ENCODE measurements around the gene ASCL4.
A peak's percentile ranks its signal among the peaks of the same experiment; 100 is the strongest.

The ASCL4 gene

DNA sequence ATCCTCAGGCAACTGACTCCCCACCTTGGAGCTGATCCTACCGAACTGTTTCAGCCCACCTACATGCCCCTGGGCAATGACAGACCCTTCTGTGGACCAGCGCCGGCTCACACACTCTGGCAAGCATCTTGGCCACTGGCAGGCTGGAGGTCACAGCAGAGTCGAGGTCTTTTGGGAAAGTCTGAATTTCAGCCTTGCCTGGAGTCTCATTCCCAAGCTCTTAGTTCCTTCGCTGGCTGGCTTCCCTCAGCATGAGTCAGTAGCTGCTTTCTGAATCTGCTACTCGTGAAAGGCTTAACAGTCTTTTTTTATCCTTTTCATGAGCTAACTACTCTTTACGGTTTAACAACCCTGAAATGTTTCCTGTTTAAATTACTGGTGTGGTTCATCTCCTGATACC lies 44.5 kb downstream of the ASCL4 start:
- 63% methylated on average over 6 of the region's 7 CpGs for WGBS
- H2BK5ac ChIP-seq (ENCODE audit: low read depth, low read length, poor library complexity, severe bottlenecking): no peak overlapping the region

DNA sequence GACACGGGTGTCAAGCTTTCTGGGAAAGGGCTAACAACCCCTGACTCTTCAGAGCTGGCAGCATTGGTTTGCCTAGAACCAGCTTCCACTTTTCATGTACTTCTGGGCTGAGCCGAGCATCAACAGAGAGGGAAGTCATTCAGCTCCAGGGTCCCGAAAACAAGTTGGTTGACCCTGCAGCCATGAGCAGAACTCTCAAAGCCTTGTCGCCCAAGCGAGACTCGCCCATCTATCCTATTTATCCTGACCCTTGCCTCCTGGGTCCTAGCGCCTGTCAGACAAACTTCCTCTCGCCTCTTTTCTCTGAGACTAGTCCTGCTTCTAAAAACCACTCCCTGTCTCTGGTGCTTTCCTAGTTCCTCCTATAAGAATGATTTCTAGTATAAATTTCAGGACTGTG lies 47.9 kb downstream of the ASCL4 start:
- Histone ChIP-seq H4K91ac (ENCODE audit: low read length) (no peak overlapping the region), H2BK120ac (ENCODE audit: low read depth, low read length) (no peak overlapping the region), H3K4me1 (ENCODE audit: control insufficient read depth, insufficient read depth, low read depth, low read length) (no peaks in the 10 kb centered on the region), H3K4me2 (ENCODE audit: low read length, poor library complexity, severe bottlenecking) (no peak overlapping the region), H3K9ac (ENCODE audit: low read length) (no peak overlapping the region), H3K18ac (ENCODE audit: low read depth in 1 of 2, low read length in 2 of 2) (no peak overlapping the region), H3K4me3 (ENCODE audit: insufficient read depth in 1 of 2, low read depth in 1 of 2, low read length in 2 of 2) (no peak overlapping the region), H3K27me3 (ENCODE audit: control insufficient read depth in 1 of 2, insufficient read depth in 1 of 2, low read length in 2 of 2) (no peaks in the 10 kb centered on the region), H3K4ac (ENCODE audit: low read depth in 1 of 2, low read length in 2 of 2) (no peak overlapping the region), H3K36me3 (ENCODE audit: control insufficient read depth in 1 of 2, insufficient read depth in 2 of 2, low read depth in 1 of 2, low read length in 2 of 2) (no peaks in the 10 kb centered on the region), H3K27ac (ENCODE audit: low read length, poor library complexity, severe bottlenecking) (no peak overlapping the region), H2BK5ac (ENCODE audit: low read depth, low read length, poor library complexity, severe bottlenecking) (no peak overlapping the region), H3K23ac (ENCODE audit: low read length in 2 of 2) (no peak overlapping the region), H2AFZ (ENCODE audit: low read depth, low read length) (no peak overlapping the region), H2BK15ac (ENCODE audit: low read depth, poor library complexity, severe bottlenecking) (no peak overlapping the region), H3K9me3 (ENCODE audit: control insufficient read depth, low read length) (peaks cover 21% of the 10 kb centered on the region), H3K14ac (ENCODE audit: low read length in 2 of 2) (no peak overlapping the region), H2AK5ac (ENCODE audit: low read length, severe bottlenecking) (no peak overlapping the region), H4K8ac (ENCODE audit: low read length) (no peak overlapping the region), H3K79me1 (replicated peaks; ENCODE audit: low read length, poor library complexity, severe bottlenecking) (no peaks in the 10 kb centered on the region), H2BK12ac (ENCODE audit: low read length in 2 of 2) (no peak overlapping the region)
- no peak for DNase-seq
- 31% methylated on average over 8 of the region's 8 CpGs for WGBS

More for the DNA sequence above, 44.5 kb downstream of the ASCL4 start:
- Histone ChIP-seq H3K27me3 (ENCODE audit: control insufficient read depth in 1 of 2, insufficient read depth in 1 of 2, low read length in 2 of 2) (no peaks in the 10 kb centered on the region), H3K18ac (ENCODE audit: low read depth in 1 of 2, low read length in 2 of 2) (no peak overlapping the region), H3K4ac (ENCODE audit: low read depth in 1 of 2, low read length in 2 of 2) (no peak overlapping the region), H3K4me3 (ENCODE audit: insufficient read depth in 1 of 2, low read depth in 1 of 2, low read length in 2 of 2) (no peak overlapping the region), H3K23ac (ENCODE audit: low read length in 2 of 2) (no peak overlapping the region), H3K79me1 (replicated peaks; ENCODE audit: low read length, poor library complexity, severe bottlenecking) (no peaks in the 10 kb centered on the region), H4K91ac (ENCODE audit: low read length) (no peak overlapping the region), H3K36me3 (ENCODE audit: control insufficient read depth in 1 of 2, insufficient read depth in 2 of 2, low read depth in 1 of 2, low read length in 2 of 2) (no peaks in the 10 kb centered on the region), H2BK15ac (ENCODE audit: low read depth, poor library complexity, severe bottlenecking) (no peak overlapping the region), H3K9ac (ENCODE audit: low read length) (peak overlapping the region; percentile 44), H4K8ac (ENCODE audit: low read length) (no peak overlapping the region), H3K27ac (ENCODE audit: low read length, poor library complexity, severe bottlenecking) (no peak overlapping the region), H3K14ac (ENCODE audit: low read length in 2 of 2) (no peak overlapping the region), H2AK5ac (ENCODE audit: low read length, severe bottlenecking) (no peak overlapping the region), H3K9me3 (ENCODE audit: control insufficient read depth, low read length) (peaks cover 8% of the 10 kb centered on the region), H2BK120ac (ENCODE audit: low read depth, low read length) (no peak overlapping the region), H2BK12ac (ENCODE audit: low read length in 2 of 2) (no peak overlapping the region), H3K4me1 (ENCODE audit: control insufficient read depth, insufficient read depth, low read depth, low read length) (no peaks in the 10 kb centered on the region), H2AFZ (ENCODE audit: low read depth, low read length) (no peak overlapping the region), H3K4me2 (ENCODE audit: low read length, poor library complexity, severe bottlenecking) (no peak overlapping the region)
- no peak for DNase-seq

All from mesenchymal stem cell (in vitro differentiated cells and primary cell).